Panc1 (cell line): ENCODE data around the gene ZNF454. TPM values are rescaled to one million over a fixed set of nuclear protein-coding genes. Genes with fewer than 3 reads are reported as not detected.

Experiments
- ATAC-seq: fragments of 200-7000 bp; cut with Tn5 transposase; 2 replicates; pipeline ENCODE4 v1.9.1; 2020; ENCODE audit warnings: mild to moderate bottlenecking, moderate library complexity
- BruUV-seq: library from RNA; stranded (reverse); fragments of 400-500 nt; replicated peaks from 2 replicates; lab custom pipeline; 2021; lab: Mats Ljungman, UMichigan
- CTCF ChIA-PET: fragments of 300-600 bp; sonication (Branson Sonifier 250); formaldehyde crosslinking; loops from one replicate; lab custom pipeline; 2022; ENCODE audit warnings: antibody characterized with exemption; lab: Charles Lee
- POLR2A ChIA-PET: fragments of 300-600 bp; sonication (Branson Sonifier 250); formaldehyde crosslinking; loops from one replicate; lab custom pipeline; 2022; ENCODE audit warnings: antibody characterized with exemption; lab: Charles Lee
- DNase-seq: peaks from one replicate; pipeline ENCODE4 v3.0.0-alpha.2; 2010; ENCODE audit warnings: low read depth, low spot score
- H3K27ac ChIP-seq: 2 replicates; pipeline ENCODE4 v1.5.1; 2011; ENCODE audit warnings: mild to moderate bottlenecking, low read length, inconsistent platforms
- H3K27me3 ChIP-seq: fragments of 200-500 bp; sonication (Bioruptor generic); 2 replicates; pipeline ENCODE4 v1.6.0; 2014; ENCODE audit warnings: low read length, inconsistent platforms; ENCODE audit not compliant: control insufficient read depth, insufficient read depth
- H3K36me3 ChIP-seq: fragments of 200-500 bp; sonication (Bioruptor generic); 2 replicates; pipeline ENCODE4 v1.5.1; 2014; ENCODE audit warnings: inconsistent platforms, mild to moderate bottlenecking, low read length, moderate library complexity; ENCODE audit not compliant: control insufficient read depth, insufficient read depth
- H3K4me1 ChIP-seq: 2 replicates; pipeline ENCODE4 v1.5.1; 2011; ENCODE audit warnings: inconsistent platforms, mild to moderate bottlenecking, low read length, moderate library complexity; ENCODE audit not compliant: control insufficient read depth, insufficient read depth
- H3K4me3 ChIP-seq, 2 experiments: 2 replicates each; pipeline ENCODE4 v1.5.1; 2011 to 2012; ENCODE audit warnings: low read depth in 2 of 2, low read length in 2 of 2, mild to moderate bottlenecking in 2 of 2, inconsistent platforms in 1 of 2, moderate library complexity in 1 of 2
- H3K9me3 ChIP-seq: fragments of 200-500 bp; sonication (Bioruptor generic); 2 replicates; pipeline ENCODE4 v1.5.1; 2014; ENCODE audit warnings: low read depth, mild to moderate bottlenecking, inconsistent platforms, low read length, moderate library complexity; ENCODE audit not compliant: control insufficient read depth, insufficient read depth
- CTCF ChIP-seq: fragments of 450-650 bp; IDR thresholded peaks from 2 replicates; pipeline ENCODE4 v1.5.1; 2017; ENCODE audit warnings: mild to moderate bottlenecking
- POLR2AphosphoS5 ChIP-seq: IDR thresholded peaks from 2 replicates; pipeline ENCODE4 v1.6.1; 2012; ENCODE audit warnings: mild to moderate bottlenecking, low read depth, low read length, moderate library complexity
- REST ChIP-seq, 2 experiments: IDR thresholded peaks; 2 replicates each; pipeline ENCODE4 v1.6.1; 2011 to 2012; ENCODE audit warnings: low read depth in 2 of 2, control low read depth in 1 of 2, low read length in 1 of 2, mild to moderate bottlenecking in 1 of 2, moderate library complexity in 1 of 2; ENCODE audit not compliant: insufficient read depth in 1 of 2
- SIN3A ChIP-seq: IDR thresholded peaks from 2 replicates; pipeline ENCODE4 v1.6.1; 2012; ENCODE audit warnings: low read depth, mild to moderate bottlenecking, low read length, moderate library complexity, borderline replicate concordance; ENCODE audit not compliant: insufficient read depth
- TCF7L2 ChIP-seq: IDR thresholded peaks from 2 replicates; pipeline ENCODE4 v1.6.1; 2011; ENCODE audit warnings: mild to moderate bottlenecking, low read depth, low read length, inconsistent platforms
- in situ Hi-C: cut with HindIII; loops from 2 replicates; pipeline ENCODE4 v1.10.0; 2016; ENCODE audit warnings: low sequenced_read_pairs, low pct_unique_long_range_greater_than_20kb
- intact Hi-C: fragments of 100-400 bp; cut with micrococcal nuclease; formaldehyde crosslinking; loops from one replicate; pipeline ENCODE4 v1.10.0; 2022; ENCODE audit not compliant: unreplicated experiment
- total RNA-seq: library from RNA; stranded (reverse); gene quantifications from one replicate; pipeline ENCODE4 v1.2.1, GENCODE V29; 2021; ENCODE audit not compliant: unreplicated experiment

Gene ZNF454
- total RNA-seq, 1 experiment from 2014 or later = 0.10 TPM

- no TSS peak for BruUV-seq
- no peaks in the 10 kb centered on the region for H3K27me3 ChIP-seq
- intact Hi-C loops = no loop called here
These were observed 51.4 kb downstream of the ZNF454 start for GRCh38 chr5:178992291-178992895.

GRCh38 chr5:178993236-178993765, 52.3 kb downstream of the ZNF454 start:
- TF ChIP-seq TCF7L2 (no peak), CTCF (no peak), POLR2AphosphoS5 (no peak), REST (IDR thresholded peaks at IDR 0.05; ENCODE audit: insufficient read depth in 1 of 2, low read depth in 2 of 2, low read length in 1 of 2) (no peak), SIN3A (no peak)

More at GRCh38 chr5:178992291-178992895, 51.4 kb downstream of the ZNF454 start:
- in situ Hi-C loops = no loop called here
- Histone ChIP-seq H3K36me3 (no peaks in the 10 kb centered on the region), H3K4me1 (no peaks in the 10 kb centered on the region), H3K9me3 (no peaks in the 10 kb centered on the region), H3K27ac (no peak overlapping the region), H3K4me3 (no peak overlapping the region)
- TF ChIP-seq SIN3A (no peak), TCF7L2 (no peak), REST (IDR thresholded peaks at IDR 0.05; ENCODE audit: insufficient read depth in 1 of 2, low read depth in 2 of 2, low read length in 1 of 2) (no peak), POLR2AphosphoS5 (no peak), CTCF (no peak)
- no peak for DNase-seq
- ChIA-PET CTCF (no interaction called here), POLR2A (no interaction called here)
- ATAC-seq = no peak

More at GRCh38 chr5:178993236-178993765, 52.3 kb downstream of the ZNF454 start:
- no peak for ATAC-seq
- in situ Hi-C loops = no loop called here
- no peak for DNase-seq
- H3K9me3 ChIP-seq = no peaks in the 10 kb centered on the region
- H3K4me3 ChIP-seq = no peak overlapping the region
- intact Hi-C loops = no loop called here
- H3K36me3 ChIP-seq = no peaks in the 10 kb centered on the region
- POLR2A ChIA-PET = no interaction called here
- H3K27ac ChIP-seq = no peak overlapping the region
- no peaks in the 10 kb centered on the region for H3K27me3 ChIP-seq
- CTCF ChIA-PET = no interaction called here
- no TSS peak for BruUV-seq
- no peaks in the 10 kb centered on the region for H3K4me1 ChIP-seq
